ENCODE results near the gene TEX52. TPM values are rescaled to one million over a fixed set of nuclear protein-coding genes. Genes with fewer than 3 reads are reported as not detected.

TEX52 gene
- total and polyA plus RNA-seq, 2 of the 8 experiments (the other 6 are each of a cell fraction or from before 2014, with no cell fraction given): not detected

DNA sequence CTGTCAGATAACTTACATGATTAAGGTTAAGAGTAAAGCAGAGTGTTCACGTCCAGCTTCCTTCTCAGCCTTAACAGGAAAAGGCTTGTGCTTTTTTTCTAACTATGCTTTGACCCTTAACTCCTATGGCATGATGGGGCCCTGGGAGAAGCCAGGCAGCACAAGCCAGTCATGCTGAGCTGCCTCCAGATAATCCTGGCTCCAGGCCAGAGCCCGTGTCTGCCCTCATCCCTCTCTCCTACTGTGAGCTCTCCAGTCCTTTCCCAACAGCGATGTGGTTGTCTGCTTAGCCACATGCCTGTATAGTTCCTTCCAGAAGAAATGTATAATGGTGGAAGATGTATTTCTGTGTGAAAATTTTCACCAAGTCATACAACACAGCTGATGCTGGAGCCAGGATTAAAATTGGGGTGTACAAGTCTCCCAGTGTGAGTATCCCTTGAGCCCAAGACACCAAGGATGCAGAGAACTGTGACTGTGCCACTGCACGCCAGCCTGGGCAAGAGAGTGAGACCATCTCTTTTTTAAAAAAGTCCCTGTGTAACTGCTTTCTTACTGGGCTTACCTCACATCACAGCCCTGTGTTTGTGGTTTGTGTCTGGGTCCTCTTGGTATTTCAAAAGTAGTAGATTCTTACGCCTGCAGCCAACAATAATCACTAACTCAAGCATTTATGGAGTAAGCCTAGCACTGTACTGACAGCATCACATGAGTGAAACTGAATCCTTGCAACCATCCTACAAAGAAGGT lies 52.3 kb downstream of the TEX52 start (continued):
- TF ChIP-seq, protein P1, sequence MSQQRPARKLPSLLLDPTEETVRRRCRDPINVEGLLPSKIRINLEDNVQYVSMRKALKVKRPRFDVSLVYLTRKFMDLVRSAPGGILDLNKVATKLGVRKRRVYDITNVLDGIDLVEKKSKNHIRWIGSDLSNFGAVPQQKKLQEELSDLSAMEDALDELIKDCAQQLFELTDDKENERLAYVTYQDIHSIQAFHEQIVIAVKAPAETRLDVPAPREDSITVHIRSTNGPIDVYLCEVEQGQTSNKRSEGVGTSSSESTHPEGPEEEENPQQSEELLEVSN (IDR thresholded peaks at IDR 0.05): no peak
- TF ChIP-seq ZNF274 (IDR thresholded peaks at IDR 0.05; ENCODE audit: borderline replicate concordance, extremely low read depth, low read length): no peak
- TF ChIP-seq RAD21 (IDR thresholded peaks at IDR 0.05 in 1 of 2, conservative IDR thresholded peaks at IDR 0.05 in 1 of 2; ENCODE audit: low read depth in 2 of 2, low read length in 2 of 2): no peak
- no peak for TF ChIP-seq FOSL1 (IDR thresholded peaks at IDR 0.05; ENCODE audit: insufficient read depth, low read depth, low read length)
- no peak for TF ChIP-seq CHD1 (IDR thresholded peaks at IDR 0.05; ENCODE audit: low read depth, low read length)
- TF ChIP-seq TAF7 (optimal IDR thresholded peaks at IDR 0.05; ENCODE audit: borderline replicate concordance, low read depth, low read length): no peak
- TF ChIP-seq, protein P2, sequence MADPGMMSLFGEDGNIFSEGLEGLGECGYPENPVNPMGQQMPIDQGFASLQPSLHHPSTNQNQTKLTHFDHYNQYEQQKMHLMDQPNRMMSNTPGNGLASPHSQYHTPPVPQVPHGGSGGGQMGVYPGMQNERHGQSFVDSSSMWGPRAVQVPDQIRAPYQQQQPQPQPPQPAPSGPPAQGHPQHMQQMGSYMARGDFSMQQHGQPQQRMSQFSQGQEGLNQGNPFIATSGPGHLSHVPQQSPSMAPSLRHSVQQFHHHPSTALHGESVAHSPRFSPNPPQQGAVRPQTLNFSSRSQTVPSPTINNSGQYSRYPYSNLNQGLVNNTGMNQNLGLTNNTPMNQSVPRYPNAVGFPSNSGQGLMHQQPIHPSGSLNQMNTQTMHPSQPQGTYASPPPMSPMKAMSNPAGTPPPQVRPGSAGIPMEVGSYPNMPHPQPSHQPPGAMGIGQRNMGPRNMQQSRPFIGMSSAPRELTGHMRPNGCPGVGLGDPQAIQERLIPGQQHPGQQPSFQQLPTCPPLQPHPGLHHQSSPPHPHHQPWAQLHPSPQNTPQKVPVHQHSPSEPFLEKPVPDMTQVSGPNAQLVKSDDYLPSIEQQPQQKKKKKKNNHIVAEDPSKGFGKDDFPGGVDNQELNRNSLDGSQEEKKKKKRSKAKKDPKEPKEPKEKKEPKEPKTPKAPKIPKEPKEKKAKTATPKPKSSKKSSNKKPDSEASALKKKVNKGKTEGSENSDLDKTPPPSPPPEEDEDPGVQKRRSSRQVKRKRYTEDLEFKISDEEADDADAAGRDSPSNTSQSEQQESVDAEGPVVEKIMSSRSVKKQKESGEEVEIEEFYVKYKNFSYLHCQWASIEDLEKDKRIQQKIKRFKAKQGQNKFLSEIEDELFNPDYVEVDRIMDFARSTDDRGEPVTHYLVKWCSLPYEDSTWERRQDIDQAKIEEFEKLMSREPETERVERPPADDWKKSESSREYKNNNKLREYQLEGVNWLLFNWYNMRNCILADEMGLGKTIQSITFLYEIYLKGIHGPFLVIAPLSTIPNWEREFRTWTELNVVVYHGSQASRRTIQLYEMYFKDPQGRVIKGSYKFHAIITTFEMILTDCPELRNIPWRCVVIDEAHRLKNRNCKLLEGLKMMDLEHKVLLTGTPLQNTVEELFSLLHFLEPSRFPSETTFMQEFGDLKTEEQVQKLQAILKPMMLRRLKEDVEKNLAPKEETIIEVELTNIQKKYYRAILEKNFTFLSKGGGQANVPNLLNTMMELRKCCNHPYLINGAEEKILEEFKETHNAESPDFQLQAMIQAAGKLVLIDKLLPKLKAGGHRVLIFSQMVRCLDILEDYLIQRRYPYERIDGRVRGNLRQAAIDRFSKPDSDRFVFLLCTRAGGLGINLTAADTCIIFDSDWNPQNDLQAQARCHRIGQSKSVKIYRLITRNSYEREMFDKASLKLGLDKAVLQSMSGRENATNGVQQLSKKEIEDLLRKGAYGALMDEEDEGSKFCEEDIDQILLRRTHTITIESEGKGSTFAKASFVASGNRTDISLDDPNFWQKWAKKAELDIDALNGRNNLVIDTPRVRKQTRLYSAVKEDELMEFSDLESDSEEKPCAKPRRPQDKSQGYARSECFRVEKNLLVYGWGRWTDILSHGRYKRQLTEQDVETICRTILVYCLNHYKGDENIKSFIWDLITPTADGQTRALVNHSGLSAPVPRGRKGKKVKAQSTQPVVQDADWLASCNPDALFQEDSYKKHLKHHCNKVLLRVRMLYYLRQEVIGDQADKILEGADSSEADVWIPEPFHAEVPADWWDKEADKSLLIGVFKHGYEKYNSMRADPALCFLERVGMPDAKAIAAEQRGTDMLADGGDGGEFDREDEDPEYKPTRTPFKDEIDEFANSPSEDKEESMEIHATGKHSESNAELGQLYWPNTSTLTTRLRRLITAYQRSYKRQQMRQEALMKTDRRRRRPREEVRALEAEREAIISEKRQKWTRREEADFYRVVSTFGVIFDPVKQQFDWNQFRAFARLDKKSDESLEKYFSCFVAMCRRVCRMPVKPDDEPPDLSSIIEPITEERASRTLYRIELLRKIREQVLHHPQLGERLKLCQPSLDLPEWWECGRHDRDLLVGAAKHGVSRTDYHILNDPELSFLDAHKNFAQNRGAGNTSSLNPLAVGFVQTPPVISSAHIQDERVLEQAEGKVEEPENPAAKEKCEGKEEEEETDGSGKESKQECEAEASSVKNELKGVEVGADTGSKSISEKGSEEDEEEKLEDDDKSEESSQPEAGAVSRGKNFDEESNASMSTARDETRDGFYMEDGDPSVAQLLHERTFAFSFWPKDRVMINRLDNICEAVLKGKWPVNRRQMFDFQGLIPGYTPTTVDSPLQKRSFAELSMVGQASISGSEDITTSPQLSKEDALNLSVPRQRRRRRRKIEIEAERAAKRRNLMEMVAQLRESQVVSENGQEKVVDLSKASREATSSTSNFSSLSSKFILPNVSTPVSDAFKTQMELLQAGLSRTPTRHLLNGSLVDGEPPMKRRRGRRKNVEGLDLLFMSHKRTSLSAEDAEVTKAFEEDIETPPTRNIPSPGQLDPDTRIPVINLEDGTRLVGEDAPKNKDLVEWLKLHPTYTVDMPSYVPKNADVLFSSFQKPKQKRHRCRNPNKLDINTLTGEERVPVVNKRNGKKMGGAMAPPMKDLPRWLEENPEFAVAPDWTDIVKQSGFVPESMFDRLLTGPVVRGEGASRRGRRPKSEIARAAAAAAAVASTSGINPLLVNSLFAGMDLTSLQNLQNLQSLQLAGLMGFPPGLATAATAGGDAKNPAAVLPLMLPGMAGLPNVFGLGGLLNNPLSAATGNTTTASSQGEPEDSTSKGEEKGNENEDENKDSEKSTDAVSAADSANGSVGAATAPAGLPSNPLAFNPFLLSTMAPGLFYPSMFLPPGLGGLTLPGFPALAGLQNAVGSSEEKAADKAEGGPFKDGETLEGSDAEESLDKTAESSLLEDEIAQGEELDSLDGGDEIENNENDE (IDR thresholded peaks at IDR 0.05; ENCODE audit: insufficient replicate concordance, low read length): no peak
